NCI-H2227 (cell line): ENCODE measurements around the gene OGFOD2.
"Not testable (repeated sequence)": the region's sequence is repeated elsewhere in the genome, so short reads cannot be mapped to it uniquely, and the experiment has no call there.

ENCODE experiments used
- DNase-seq: peaks from one replicate; lab custom pipeline; 2025; ENCODE audit not compliant: unreplicated experiment; lab: John Stamatoyannopoulos, UW

Gene OGFOD2

GRCh38 chr12:123001464-123001863 is 26.4 kb downstream of the OGFOD2 start:
- no peak for DNase-seq

- DNase-seq, result no peak
Observed at GRCh38 chr12:123003257-123003656, 28.2 kb downstream of the OGFOD2 start.

GRCh38 chr12:123004287-123004686 is 29.2 kb downstream of the OGFOD2 start:
- no peak for DNase-seq

- no peak for DNase-seq
Observed at GRCh38 chr12:123005081-123005626, 30.1 kb downstream of the OGFOD2 start.

- DNase-seq, result no peak
Observed at GRCh38 chr12:123006977-123007376, 31.9 kb downstream of the OGFOD2 start.

- no peak for DNase-seq
Observed at GRCh38 chr12:123010110-123010509, 35.1 kb downstream of the OGFOD2 start.

- no peak for DNase-seq
Observed at GRCh38 chr12:123010681-123011080, 35.6 kb downstream of the OGFOD2 start.

GRCh38 chr12:123011701-123012100 is 36.7 kb downstream of the OGFOD2 start:
- DNase-seq, result no peak

- DNase-seq, result no peak
Observed at GRCh38 chr12:123013185-123014095, 38.4 kb downstream of the OGFOD2 start.

GRCh38 chr12:123014473-123014872 is 39.4 kb downstream of the OGFOD2 start:
- not testable (repeated sequence) for DNase-seq

- DNase-seq, result no peak
Observed at GRCh38 chr12:123017753-123018152, 42.7 kb downstream of the OGFOD2 start.

GRCh38 chr12:123019841-123020138 is 44.7 kb downstream of the OGFOD2 start:
- no peak for DNase-seq

GRCh38 chr12:123021688-123022604 is 46.9 kb downstream of the OGFOD2 start:
- no peak for DNase-seq

- no peak for DNase-seq
Observed at GRCh38 chr12:123022846-123023245, 47.8 kb downstream of the OGFOD2 start.

GRCh38 chr12:123024819-123025391 is 49.9 kb downstream of the OGFOD2 start:
- DNase-seq, result peak; percentile 11

- no peak for DNase-seq
Observed at GRCh38 chr12:123026094-123026853, 51.2 kb downstream of the OGFOD2 start.

GRCh38 chr12:123027726-123028445 is 52.8 kb downstream of the OGFOD2 start:
- DNase-seq, result peak; percentile 20

- DNase-seq, result no peak
Observed at GRCh38 chr12:123028475-123028874, 53.4 kb downstream of the OGFOD2 start.

- DNase-seq, result no peak
Observed at GRCh38 chr12:123029550-123029949, 54.5 kb downstream of the OGFOD2 start.
